Stimulated activated CD4-positive, alpha-beta T cell treated with anti-CD3 and anti-CD28 coated beads, Interleukin-4, amount 100 ng/mL, for 4 hours (primary cell): ENCODE data around the gene CMTM5.

Source experiments
- DNase-seq, 2 experiments: peaks; one replicate each; pipeline ENCODE4 v3.0.0-alpha.2; 2020

CMTM5 gene

GRCh38 chr14:23376482-23377197, at the start of gene CMTM5:
Gene CMTM5, plus strand, starts transcription at chr14:23377046. Its CDS starts 206 bp downstream, at chr14:23377252.
- DNase-seq = no peak

GRCh38 chr14:23327947-23328744, 48.7 kb upstream of the CMTM5 start:
- peak; percentile 42 to 65 for DNase-seq

DNA sequence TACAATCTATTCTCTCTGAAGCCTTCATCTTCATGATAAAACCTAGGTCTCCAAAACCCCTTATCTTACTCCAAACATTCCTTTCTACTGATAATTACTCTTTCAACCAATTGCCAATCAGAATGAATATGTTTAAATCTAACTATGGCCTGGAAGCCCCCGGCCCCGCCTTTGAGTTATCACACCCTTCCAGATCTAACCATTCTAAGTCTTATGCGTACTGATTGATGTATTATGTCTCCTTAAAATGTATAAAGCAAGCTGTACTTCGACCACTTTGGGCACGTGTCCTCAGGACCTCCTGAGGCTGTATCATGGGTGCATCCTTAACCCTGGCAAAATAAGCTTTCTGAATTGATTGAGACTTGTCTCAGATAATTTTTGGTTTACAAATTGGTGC, 41.2 kb upstream of the CMTM5 start:
- no peak for DNase-seq

DNA sequence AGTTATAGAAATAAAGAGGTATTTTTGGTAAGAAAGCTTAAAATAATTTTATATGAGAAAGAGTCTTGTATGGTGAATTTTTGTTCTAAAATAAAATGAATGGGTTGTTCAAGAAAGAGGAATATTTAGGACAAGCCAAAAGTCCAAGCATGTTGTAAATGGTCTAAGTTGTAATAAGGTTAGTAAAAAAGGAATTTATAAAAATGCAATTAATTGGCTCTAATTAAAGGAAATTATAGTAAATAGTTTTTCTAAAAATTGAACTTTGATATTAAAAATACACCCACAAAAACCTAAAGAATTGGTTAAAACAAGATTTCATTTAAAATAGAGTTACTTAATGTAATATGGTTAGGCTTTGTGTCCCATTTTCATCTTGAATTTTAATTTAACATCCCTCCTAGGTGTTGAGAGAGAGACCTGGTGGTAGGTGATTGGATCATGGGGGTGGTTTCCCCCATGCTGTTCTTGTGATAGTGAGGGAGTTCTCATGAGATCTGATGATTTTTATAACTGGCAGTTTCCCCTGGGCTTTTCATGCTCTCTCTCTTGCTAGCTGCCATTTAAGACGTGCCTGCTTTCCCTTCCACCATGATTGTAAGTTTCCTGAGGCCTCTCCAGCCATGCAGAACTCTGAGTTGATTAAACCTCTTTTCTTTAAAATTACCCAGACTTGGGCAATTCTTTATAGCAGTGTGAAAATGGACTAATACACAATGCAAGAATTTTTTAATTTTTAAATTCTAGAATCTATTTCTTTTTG, 37.2 kb upstream of the CMTM5 start:
- DNase-seq = no peak

GRCh38 chr14:23344481-23344880, 32.4 kb upstream of the CMTM5 start:
- no peak for DNase-seq

GRCh38 chr14:23345987-23346692, 30.7 kb upstream of the CMTM5 start:
- no peak for DNase-seq

GRCh38 chr14:23346693-23347405, 30.0 kb upstream of the CMTM5 start:
- DNase-seq = no peak

- DNase-seq = no peak
Measured at GRCh38 chr14:23347406-23348296, 29.2 kb upstream of the CMTM5 start.

DNA sequence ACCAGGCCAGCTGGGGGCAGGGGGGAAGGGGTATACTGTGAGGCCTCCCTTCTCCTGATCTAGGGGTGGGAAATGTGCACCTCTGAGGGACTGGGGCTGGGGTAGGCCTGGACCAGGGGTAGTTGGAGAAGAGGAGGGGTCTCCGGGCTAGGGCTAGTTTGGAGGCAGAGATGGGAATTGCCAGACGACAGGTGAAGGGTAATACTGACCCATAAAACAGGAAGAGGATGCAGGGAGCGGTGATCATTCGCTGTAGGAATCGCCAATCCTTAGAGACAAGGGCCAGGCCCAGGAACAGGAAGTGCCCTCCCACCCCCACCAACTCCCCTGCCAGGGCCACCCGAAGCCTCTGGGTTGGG, 28.6 kb upstream of the CMTM5 start:
- no peak for DNase-seq

GRCh38 chr14:23349156-23349845, 27.5 kb upstream of the CMTM5 start:
- no peak for DNase-seq

GRCh38 chr14:23351681-23352505, 25.0 kb upstream of the CMTM5 start:
- no peak for DNase-seq

- DNase-seq = peak; percentile 53 to 59
Measured at GRCh38 chr14:23352506-23353432, 24.1 kb upstream of the CMTM5 start, which contains the start of gene SLC22A17. Gene SLC22A17, minus strand, starts transcription at chr14:23352887.

GRCh38 chr14:23353433-23353780, 23.4 kb upstream of the CMTM5 start:
- DNase-seq = no peak

DNA sequence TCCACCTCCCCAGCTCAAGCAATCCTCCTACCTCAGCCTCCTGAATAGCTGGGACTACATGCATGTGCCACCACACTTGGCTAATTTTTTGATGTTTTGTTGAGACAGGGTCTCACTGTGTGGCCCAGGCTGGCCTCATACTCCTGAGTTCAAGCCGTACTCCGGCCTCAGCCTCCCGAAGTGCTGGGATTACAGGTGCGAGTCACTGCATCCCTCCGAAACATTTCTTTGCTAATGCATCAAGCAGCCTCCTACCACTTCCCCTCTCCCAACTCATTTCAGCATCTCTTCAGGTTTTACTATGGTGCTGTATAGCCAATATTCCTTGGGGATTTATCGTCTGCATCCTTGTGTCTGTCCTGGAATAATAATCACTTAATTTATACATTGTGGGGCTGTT, 21.9 kb upstream of the CMTM5 start:
- no peak for DNase-seq

DNA sequence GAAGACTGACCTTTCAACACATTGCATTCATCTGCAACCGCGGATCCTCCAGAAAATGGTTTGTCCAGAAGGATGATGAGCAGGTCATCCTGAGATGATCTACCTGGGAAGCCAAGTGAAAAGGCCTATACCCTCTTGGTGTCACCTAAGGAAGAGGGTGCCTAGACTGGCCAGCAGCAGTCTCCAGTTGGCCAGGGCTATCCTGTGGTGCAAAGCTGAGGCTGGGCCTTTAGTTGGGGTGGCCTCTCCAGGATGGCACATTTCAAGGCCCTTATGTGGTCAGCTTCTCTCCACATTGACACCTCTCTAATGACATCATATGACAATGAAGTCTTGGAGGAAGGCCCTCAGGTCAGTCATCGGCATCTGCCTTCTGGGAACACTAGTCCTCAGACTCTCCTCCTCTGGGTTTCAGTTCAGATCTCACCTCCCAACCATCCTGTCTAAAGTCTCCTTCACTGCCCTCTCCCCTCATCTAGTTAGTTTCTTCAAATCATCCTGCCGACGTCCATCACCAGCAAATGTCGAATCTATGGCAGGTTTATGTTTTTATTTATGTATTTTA, 20.9 kb upstream of the CMTM5 start:
- no peak for DNase-seq

DNA sequence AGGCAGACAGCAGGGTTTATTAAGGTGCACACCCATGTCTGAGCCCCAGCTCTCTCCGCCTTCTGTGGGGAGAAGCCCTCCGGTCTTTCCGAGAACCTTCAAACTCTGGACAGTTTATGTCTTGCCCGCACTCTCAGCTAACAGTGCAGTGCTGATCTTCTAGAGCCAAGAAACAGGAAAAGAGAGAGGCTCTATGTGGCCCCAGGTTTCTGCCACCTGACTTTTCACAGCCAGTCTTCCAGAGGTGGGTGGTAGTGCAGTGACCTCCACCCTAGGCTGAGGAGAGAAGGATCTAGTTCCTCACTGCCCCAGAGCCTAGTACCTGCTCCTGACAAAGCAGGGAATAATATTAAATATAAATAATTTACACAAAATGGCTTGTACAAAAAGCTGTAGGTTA, 20.2 kb upstream of the CMTM5 start:
- no peak for DNase-seq

GRCh38 chr14:23357261-23357660, 19.6 kb upstream of the CMTM5 start:
- DNase-seq = no peak

DNA sequence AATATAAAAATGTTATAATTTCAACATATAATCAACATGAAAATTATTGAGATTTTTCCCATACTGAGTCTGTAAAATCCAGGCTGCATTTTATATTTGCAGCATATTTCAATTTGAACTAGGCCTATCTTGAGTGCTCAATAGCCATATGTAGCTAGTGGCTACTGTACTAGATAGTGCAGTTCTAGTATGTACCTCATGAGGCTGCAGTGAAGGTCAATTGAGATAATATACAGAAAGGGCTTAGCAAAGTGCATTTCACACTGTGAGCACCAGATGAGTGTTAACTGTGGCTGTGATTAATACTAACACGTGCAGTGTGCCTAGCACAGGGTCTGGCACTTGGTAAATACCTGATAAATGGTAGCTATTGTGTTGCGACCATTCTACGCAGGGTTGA, 18.8 kb upstream of the CMTM5 start:
- DNase-seq = no peak
